PC-9 (cell line): ENCODE results near the gene ITGB3. TPM values are rescaled to one million over a fixed set of nuclear protein-coding genes. Genes with fewer than 3 reads are reported as not detected.

Experiments
- BruUV-seq: library from RNA; stranded (reverse); fragments of 400-500 nt; replicated peaks from 2 replicates; lab custom pipeline; 2021; lab: Mats Ljungman, UMichigan
- CTCF ChIA-PET: fragments of 300-600 bp; sonication (Branson Sonifier 250); formaldehyde crosslinking; loops from one replicate; lab custom pipeline; 2022; ENCODE audit warnings: antibody characterized with exemption; lab: Charles Lee
- POLR2A ChIA-PET: fragments of 300-600 bp; sonication (Branson Sonifier 250); formaldehyde crosslinking; loops from one replicate; lab custom pipeline; 2022; ENCODE audit warnings: antibody characterized with exemption; ENCODE audit not compliant: unreplicated experiment; lab: Charles Lee
- DNase-seq, 2 experiments: peaks; one replicate each; pipeline versions ENCODE4 v3.0.0 to v3.0.0-alpha.2; 2015 to 2022; ENCODE audit warnings: mixed read lengths in 1 of 2
- H2AFZ ChIP-seq: fragments of 200-600 bp; sonication (generic); 2 replicates; pipeline ENCODE4 v1.8.1; 2017; ENCODE audit warnings: antibody characterized with exemption
- H3F3A ChIP-seq: fragments of 200-600 bp; sonication (generic); 2 replicates; pipeline ENCODE4 v1.8.1; 2017; ENCODE audit warnings: antibody characterized with exemption, mild to moderate bottlenecking, low read depth; ENCODE audit not compliant: insufficient read depth
- H3K27ac ChIP-seq: fragments of 200-600 bp; sonication (generic); 2 replicates; pipeline ENCODE4 v1.6.1; 2016; ENCODE audit warnings: mixed run types
- H3K27me3 ChIP-seq: fragments of 200-600 bp; sonication (generic); 2 replicates; pipeline ENCODE4 v1.6.1; 2016; ENCODE audit warnings: low read depth, mixed run types; ENCODE audit not compliant: insufficient read depth
- H3K36me3 ChIP-seq: fragments of 200-600 bp; sonication (generic); 2 replicates; pipeline ENCODE4 v1.6.1; 2016; ENCODE audit warnings: low read depth, mixed run types
- H3K4me1 ChIP-seq: fragments of 200-600 bp; sonication (generic); replicated peaks from 2 replicates; pipeline ENCODE4 v1.6.1; 2016; ENCODE audit warnings: mixed run types; ENCODE audit not compliant: insufficient read depth
- H3K4me2 ChIP-seq: fragments of 200-600 bp; sonication (generic); 2 replicates; pipeline ENCODE4 v1.6.1; 2017; ENCODE audit warnings: mixed run types
- H3K4me3 ChIP-seq: fragments of 200-600 bp; sonication (generic); 2 replicates; pipeline ENCODE4 v1.6.1; 2016; ENCODE audit warnings: mixed run types
- H3K79me2 ChIP-seq: fragments of 200-600 bp; sonication (generic); 2 replicates; pipeline ENCODE4 v1.6.1; 2017; ENCODE audit warnings: low read depth, mixed run types
- H3K9me2 ChIP-seq: fragments of 200-600 bp; sonication (generic); 2 replicates; pipeline ENCODE4 v1.8.1; 2017; ENCODE audit warnings: mild to moderate bottlenecking; ENCODE audit not compliant: insufficient read depth
- H3K9me3 ChIP-seq: fragments of 200-600 bp; sonication (generic); 2 replicates; pipeline ENCODE4 v1.8.1; 2016; ENCODE audit warnings: low read depth; ENCODE audit not compliant: insufficient read depth
- H4K20me1 ChIP-seq: fragments of 200-600 bp; sonication (generic); 2 replicates; pipeline ENCODE4 v1.8.1; 2017; ENCODE audit not compliant: insufficient read depth
- CTCF ChIP-seq: fragments of 200-600 bp; sonication (generic); conservative IDR thresholded peaks from 2 replicates; pipeline ENCODE4 v1.6.1; 2017; ENCODE audit warnings: mixed run types, antibody characterized with exemption, mild to moderate bottlenecking, moderate library complexity
- EZH2 ChIP-seq: fragments of 200-600 bp; sonication (generic); IDR thresholded peaks from 2 replicates; pipeline ENCODE4 v1.8.0; 2017; ENCODE audit warnings: antibody characterized with exemption, low read depth
- intact Hi-C: fragments of 100-400 bp; cut with micrococcal nuclease; formaldehyde crosslinking; loops from one replicate; pipeline ENCODE4 v1.10.0; 2022; ENCODE audit not compliant: unreplicated experiment
- total RNA-seq: library from RNA; stranded (reverse); gene quantifications from 2 replicates; pipeline ENCODE4 v1.2.3, GENCODE V29; 2021

ITGB3 gene
- total RNA-seq, 1 experiment from 2014 or later = 0.31 TPM

- no TSS peak for BruUV-seq
- CTCF ChIA-PET = interaction anchor here (0.6 kb wide), 1 partner anchor 88 kb away, joined by 3 read pairs; no protein-coding TSS in a partner anchor
- H3K27me3 ChIP-seq = no peaks in the 10 kb centered on the region
- no peak overlapping the region for H2AFZ ChIP-seq
- peaks cover 60% of the 10 kb centered on the region for H3K4me1 ChIP-seq
- no peak overlapping the region for H3K4me3 ChIP-seq
- intact Hi-C loops = no loop called here
- no peaks in the 10 kb centered on the region for H3K79me2 ChIP-seq
- POLR2A ChIA-PET = no interaction called here
- H3K9me2 ChIP-seq = no peaks in the 10 kb centered on the region
- H3K4me2 ChIP-seq = no peak overlapping the region
- peaks cover 26% of the 10 kb centered on the region for H3F3A ChIP-seq
- no peak overlapping the region for H3K27ac ChIP-seq
- DNase-seq = no peak
- H3K9me3 ChIP-seq = no peaks in the 10 kb centered on the region
- TF ChIP-seq EZH2 (no peak), CTCF (no peak)
- no peaks in the 10 kb centered on the region for H3K36me3 ChIP-seq
- no peaks in the 10 kb centered on the region for H4K20me1 ChIP-seq
These were observed 25.8 kb upstream of the ITGB3 start for GRCh38 chr17:47227862-47228261.

GRCh38 chr17:47229535-47230443, 23.8 kb upstream of the ITGB3 start:
- TF ChIP-seq CTCF = peak; percentile 98
- TF ChIP-seq EZH2 = no peak
- H2AFZ ChIP-seq = peak overlapping the region; percentile 52
- peak; percentile 80 to 98 for DNase-seq
- no peaks in the 10 kb centered on the region for H3K9me3 ChIP-seq
- H3K9me2 ChIP-seq = no peaks in the 10 kb centered on the region
- peaks cover 24% of the 10 kb centered on the region for H3F3A ChIP-seq
- H3K79me2 ChIP-seq = no peaks in the 10 kb centered on the region
- H3K4me1 ChIP-seq = peaks cover 43% of the 10 kb centered on the region
- H3K27ac ChIP-seq = peak overlapping the region; percentile 90
- no peaks in the 10 kb centered on the region for H3K36me3 ChIP-seq
- H3K4me3 ChIP-seq = peak overlapping the region; percentile 36; the same call in 1 of the 2 replicates
- BruUV-seq = no TSS peak
- H4K20me1 ChIP-seq = no peaks in the 10 kb centered on the region
- ChIA-PET CTCF (interaction anchor here (0.5 kb wide), 1 partner anchor 267 kb away, joined by 4 read pairs; no protein-coding TSS in a partner anchor), POLR2A (interaction anchor here (0.7 kb wide), 1 partner anchor 47 kb away, joined by 3 read pairs; no protein-coding TSS in a partner anchor)
- H3K4me2 ChIP-seq = peak overlapping the region; percentile 79
- intact Hi-C loops = loop anchor here (1.0 to 2.0 kb wide), 3 partner anchors 50 to 86 kb away; no protein-coding TSS in a partner anchor
- H3K27me3 ChIP-seq = no peaks in the 10 kb centered on the region

GRCh38 chr17:47230864-47231263, 22.8 kb upstream of the ITGB3 start:
- no peaks in the 10 kb centered on the region for H3K79me2 ChIP-seq
- H4K20me1 ChIP-seq = no peaks in the 10 kb centered on the region
- peaks cover 33% of the 10 kb centered on the region for H3K4me1 ChIP-seq
- ChIA-PET CTCF (no interaction called here), POLR2A (no interaction called here)
- peak overlapping the region; percentile 79 for H3K4me2 ChIP-seq
- H3K36me3 ChIP-seq = no peaks in the 10 kb centered on the region
- H2AFZ ChIP-seq = no peak overlapping the region
- H3F3A ChIP-seq = peaks cover 13% of the 10 kb centered on the region
- TF ChIP-seq CTCF (no peak), EZH2 (no peak)
- H3K27me3 ChIP-seq = no peaks in the 10 kb centered on the region
- no peaks in the 10 kb centered on the region for H3K9me2 ChIP-seq
- no peaks in the 10 kb centered on the region for H3K9me3 ChIP-seq
- no peak for DNase-seq
- no peak overlapping the region for H3K4me3 ChIP-seq
- no TSS peak for BruUV-seq
- peak overlapping the region; percentile 90 for H3K27ac ChIP-seq
- intact Hi-C loops = loop anchor here (2.0 kb wide), 1 partner anchor 74 kb away; no protein-coding TSS in a partner anchor
